Hippocampal formation (tissue), 2 donors: ENCODE measurements around the gene DAP.
"Not testable (repeated sequence)": the region's sequence is repeated elsewhere in the genome, so short reads cannot be mapped to it uniquely, and the experiment has no call there.

Experiments used
- DNase-seq, 2 donors: peaks; one replicate each; lab custom pipeline; 2025; lab: John Stamatoyannopoulos, UW

Gene DAP

DNA sequence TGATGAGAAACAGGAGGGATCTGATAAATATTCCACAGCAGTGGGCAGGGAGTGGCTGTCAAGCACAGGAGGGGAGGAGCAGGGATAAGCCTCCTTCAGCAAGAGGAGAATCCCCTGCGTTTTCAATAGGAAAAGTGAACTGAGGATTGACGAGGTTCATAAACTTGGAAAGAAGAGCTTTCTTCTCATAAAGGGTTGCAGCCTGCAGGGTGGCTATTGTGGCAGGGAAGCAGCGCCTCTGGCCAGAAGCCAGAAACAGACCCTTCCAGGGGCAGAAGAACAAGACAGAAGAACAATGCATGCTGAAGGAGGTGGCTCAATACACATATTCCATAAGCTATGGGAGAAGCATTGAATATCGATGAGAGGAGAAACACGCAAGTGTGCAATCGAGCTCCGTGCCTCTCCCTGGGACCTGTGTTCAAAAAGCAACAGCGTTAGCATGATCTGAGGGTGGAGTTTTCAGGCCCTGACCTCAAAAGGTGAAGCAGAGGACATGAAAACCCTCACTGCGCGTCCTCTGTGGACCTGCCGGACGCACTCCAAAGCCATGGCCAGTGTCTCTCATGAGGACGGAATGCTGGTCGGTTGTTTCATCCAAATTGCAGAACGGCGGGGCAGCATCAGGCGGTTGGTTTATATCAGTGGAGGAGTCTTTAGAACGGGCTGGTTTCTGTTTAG is 129.6 kb downstream of the DAP start:
- no peak for DNase-seq

- DNase-seq, result not testable (repeated sequence)
Observed at GRCh38 chr5:10630744-10631143, 130.3 kb downstream of the DAP start.

DNA sequence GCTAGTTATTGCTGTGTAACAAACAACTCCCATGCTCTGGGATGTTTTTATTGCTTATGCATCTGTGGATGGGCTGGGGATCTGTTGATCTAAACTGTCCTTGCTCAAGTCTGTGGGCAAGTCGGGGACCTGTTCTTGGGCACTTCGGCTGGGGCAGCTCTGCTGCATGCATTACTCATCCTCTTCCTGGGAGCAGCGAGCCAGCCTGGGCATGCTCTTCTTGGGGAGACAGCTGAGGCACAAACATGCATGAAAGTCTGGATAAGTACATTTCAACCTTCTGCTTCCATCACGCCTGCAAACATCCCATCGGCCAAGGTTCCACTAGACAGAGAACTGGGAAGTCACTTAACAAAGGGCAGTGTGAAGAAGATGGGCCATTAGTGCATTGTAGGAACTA is 130.9 kb downstream of the DAP start:
- no peak for DNase-seq

GRCh38 chr5:10629682-10630081 is 131.4 kb downstream of the DAP start:
- no peak for DNase-seq
